HepG2 (cell line): ENCODE measurements around the gene ISG20L2. TPM values are rescaled to one million over a fixed set of nuclear protein-coding genes. Genes with fewer than 3 reads are reported as not detected.

ENCODE experiments used
- RAD21 ChIP-seq: fragments of 450-650 bp; formaldehyde crosslinking; IDR thresholded peaks from 2 replicates; pipeline ENCODE4 v1.5.0; 2020; ENCODE audit warnings: mild to moderate bottlenecking
- SMC3 ChIP-seq: IDR thresholded peaks from 2 replicates; pipeline ENCODE4 v1.6.1; 2011; ENCODE audit warnings: low read length, improper control_type of control experiment
- SP1 ChIP-seq, 2 experiments: fragments of 450-650 bp in 1 of 2; sonication (generic) in 1 of 2; formaldehyde crosslinking in 1 of 2; IDR thresholded peaks; 2 replicates each; pipeline versions ENCODE4 v1.4.0 to v1.6.1; 2016 to 2020; ENCODE audit warnings: missing genetic modification reagents in 1 of 2
- THAP11 ChIP-seq: IDR thresholded peaks from 2 replicates; pipeline ENCODE4 v1.6.1; 2016; ENCODE audit warnings: missing biosample characterization, missing genetic modification reagents
- ZFY ChIP-seq: sonication (generic); formaldehyde crosslinking; IDR thresholded peaks from 2 replicates; pipeline ENCODE4 v1.4.0; 2020; ENCODE audit warnings: missing genetic modification reagents
- ZNF777 ChIP-seq: sonication (generic); formaldehyde crosslinking; IDR thresholded peaks from 2 replicates; pipeline ENCODE4 v1.4.0; 2020; ENCODE audit warnings: missing genetic modification reagents
- polyA plus RNA-seq, 8 experiments: library from polyadenylated mRNA; depleted of rRNA in 3 of 8; stranded (reverse) in 7 of 8; unstranded in 1 of 8; fragments of >200 nt; fragmentation: Illumina TruSeq in 4 of 8; extraction: Trizol in 4 of 8; gene quantifications; 2 replicates each; pipeline versions ENCODE4 v1.2.1 to v1.2.3, GENCODE V29; 2011 to 2016; ENCODE audit warnings: low read depth in 4 of 8, missing spikeins in 1 of 8, mixed read lengths in 1 of 8; ENCODE audit not compliant: insufficient read depth in 1 of 8
- total RNA-seq, 5 experiments: library from RNA; depleted of rRNA; stranded (reverse); fragments of >200 nt; fragmentation: Illumina TruSeq; extraction: Trizol; gene quantifications; 2 replicates each; pipeline ENCODE4 v1.2.3, GENCODE V29; 2016; ENCODE audit warnings: low read depth in 1 of 5
- TF ChIP-seq, protein P1 (sequence below): sonication (generic); formaldehyde crosslinking; IDR thresholded peaks from 2 replicates; pipeline ENCODE4 v1.4.0; 2020; ENCODE audit warnings: mild to moderate bottlenecking, missing genetic modification reagents
- TF ChIP-seq, protein P2 (sequence below), 2 experiments: sonication (generic) in 1 of 2; formaldehyde crosslinking in 1 of 2; IDR thresholded peaks; 2 replicates each; pipeline versions ENCODE4 v1.4.0 to v1.6.1; 2018 to 2020; ENCODE audit warnings: missing genetic modification reagents in 2 of 2, borderline replicate concordance in 1 of 2, low read depth in 1 of 2, mild to moderate bottlenecking in 1 of 2, missing biosample characterization in 1 of 2
- TF ChIP-seq, protein P3 (sequence below): sonication (generic); formaldehyde crosslinking; IDR thresholded peaks from 2 replicates; pipeline ENCODE4 v1.5.1; 2020; ENCODE audit warnings: missing genetic modification reagents, mild to moderate bottlenecking, borderline replicate concordance
- TF ChIP-seq, protein P4 (sequence below): sonication (generic); formaldehyde crosslinking; IDR thresholded peaks from 2 replicates; pipeline ENCODE4 v1.4.0; 2020; ENCODE audit warnings: missing genetic modification reagents
- TF ChIP-seq, protein P5 (sequence below): sonication (generic); formaldehyde crosslinking; IDR thresholded peaks from 2 replicates; pipeline ENCODE4 v1.5.0; 2020; ENCODE audit warnings: mild to moderate bottlenecking, missing genetic modification reagents, moderate library complexity

Gene ISG20L2
- total and polyA plus RNA-seq, 2 of the 13 experiments (the other 11 are each of a cell fraction or from before 2014, with no cell fraction given) = 19.8 to 21.3 TPM

DNA sequence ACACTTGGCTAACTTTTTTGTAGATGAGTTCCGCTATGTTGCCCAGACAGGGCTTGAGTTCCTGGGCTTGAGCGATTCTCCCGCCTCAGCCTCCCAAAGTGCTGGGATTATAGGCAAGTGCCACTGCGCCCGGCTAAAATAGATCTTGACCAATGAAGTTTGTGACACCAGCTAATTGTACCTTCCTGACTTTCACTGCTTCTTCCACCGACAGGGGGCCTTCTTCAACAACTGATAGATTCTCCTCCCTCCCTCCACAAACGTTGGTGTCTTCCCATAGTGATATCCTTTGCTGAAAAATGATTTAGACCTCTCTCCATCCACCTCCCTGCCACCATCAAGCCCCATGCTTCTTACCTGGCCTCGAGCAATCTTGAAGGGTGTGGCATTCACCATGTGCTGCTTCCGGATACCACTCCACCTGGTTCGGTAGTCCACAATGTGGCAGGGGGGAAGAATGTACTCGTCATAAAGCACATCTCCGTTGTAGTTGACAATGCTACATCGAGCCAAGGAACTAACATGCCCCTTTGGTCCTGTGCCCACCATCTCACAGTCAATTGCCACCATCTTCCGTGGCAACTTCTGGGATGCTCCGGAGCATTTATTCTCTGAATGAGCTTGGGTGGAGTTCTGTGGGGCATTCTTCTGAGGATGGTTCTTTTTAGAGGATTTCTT, 1.9 kb downstream of the ISG20L2 start (continued):
- TF ChIP-seq, protein P1, sequence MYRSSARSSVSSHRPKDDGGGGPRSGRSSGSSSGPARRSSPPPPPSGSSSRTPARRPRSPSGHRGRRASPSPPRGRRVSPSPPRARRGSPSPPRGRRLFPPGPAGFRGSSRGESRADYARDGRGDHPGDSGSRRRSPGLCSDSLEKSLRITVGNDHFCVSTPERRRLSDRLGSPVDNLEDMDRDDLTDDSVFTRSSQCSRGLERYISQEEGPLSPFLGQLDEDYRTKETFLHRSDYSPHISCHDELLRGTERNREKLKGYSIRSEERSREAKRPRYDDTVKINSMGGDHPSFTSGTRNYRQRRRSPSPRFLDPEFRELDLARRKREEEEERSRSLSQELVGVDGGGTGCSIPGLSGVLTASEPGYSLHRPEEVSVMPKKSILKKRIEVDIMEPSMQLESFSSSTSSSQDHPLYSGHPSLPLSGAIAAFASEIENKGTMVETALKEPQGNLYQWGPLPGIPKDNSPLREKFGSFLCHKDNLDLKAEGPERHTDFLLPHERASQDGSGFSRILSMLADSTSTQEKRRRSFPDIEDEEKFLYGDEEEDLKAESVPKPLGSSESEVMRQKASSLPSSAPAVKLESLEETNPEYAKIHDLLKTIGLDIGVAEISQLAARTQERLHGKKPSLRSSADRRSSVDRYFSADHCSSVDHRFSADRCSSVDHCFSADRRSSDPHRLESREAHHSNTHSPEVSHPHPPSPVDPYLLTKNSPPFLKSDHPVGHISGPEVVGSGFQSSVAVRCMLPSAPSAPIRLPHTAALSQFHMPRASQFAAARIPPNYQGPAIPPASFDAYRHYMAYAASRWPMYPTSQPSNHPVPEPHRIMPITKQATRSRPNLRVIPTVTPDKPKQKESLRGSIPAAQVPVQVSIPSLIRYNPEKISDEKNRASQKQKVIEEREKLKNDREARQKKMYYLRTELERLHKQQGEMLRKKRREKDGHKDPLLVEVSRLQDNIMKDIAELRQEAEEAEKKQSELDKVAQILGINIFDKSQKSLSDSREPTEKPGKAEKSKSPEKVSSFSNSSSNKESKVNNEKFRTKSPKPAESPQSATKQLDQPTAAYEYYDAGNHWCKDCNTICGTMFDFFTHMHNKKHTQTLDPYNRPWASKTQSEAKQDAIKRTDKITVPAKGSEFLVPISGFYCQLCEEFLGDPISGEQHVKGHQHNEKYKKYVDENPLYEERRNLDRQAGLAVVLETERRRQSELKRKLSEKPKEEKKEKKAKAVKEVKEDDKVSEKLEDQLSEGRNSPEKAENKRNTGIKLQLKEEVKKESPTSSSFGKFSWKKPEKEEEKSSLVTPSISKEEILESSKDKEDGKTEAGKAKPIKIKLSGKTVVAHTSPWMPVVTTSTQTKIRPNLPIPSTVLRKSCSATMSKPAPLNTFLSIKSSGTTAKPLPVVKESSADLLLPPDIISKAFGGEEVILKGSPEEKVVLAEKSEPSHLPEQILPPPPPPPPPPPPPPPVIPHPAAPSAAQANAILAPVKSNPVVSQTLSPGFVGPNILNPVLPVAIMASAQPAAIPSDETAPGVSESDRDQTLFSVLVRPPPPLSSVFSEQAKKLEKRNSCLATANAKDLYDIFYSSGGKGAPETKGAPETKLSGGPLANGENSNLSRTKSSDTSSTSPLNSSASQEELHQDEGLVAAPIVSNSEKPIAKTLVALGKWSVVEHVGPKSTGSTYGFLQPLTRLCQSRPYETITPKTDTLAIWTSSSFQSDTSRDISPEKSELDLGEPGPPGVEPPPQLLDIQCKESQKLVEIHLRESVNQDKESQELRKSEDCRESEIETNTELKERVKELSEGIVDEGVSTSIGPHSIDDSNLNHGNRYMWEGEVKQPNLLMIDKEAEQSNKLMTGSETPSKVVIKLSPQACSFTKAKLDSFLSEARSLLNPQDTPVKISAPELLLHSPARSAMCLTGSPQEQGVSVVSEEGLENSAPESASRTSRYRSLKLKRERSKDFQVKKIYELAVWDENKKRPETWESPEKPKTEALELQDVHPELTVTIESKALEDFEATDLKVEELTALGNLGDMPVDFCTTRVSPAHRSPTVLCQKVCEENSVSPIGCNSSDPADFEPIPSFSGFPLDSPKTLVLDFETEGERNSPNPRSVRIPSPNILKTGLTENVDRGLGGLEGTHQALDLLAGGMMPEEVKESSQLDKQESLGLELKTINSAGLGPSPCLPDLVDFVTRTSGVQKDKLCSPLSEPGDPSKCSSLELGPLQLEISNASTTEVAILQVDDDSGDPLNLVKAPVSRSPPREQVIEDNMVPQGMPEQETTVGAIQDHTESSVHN (CRISPR knock-in tag) = 0 out of 2 replicates have a peak, but pooled peaks have one; percentile 65
- TF ChIP-seq ZNF777 (CRISPR knock-in tag) (0 out of 2 replicates have a peak, but pooled peaks have one; percentile 24), ZFY (CRISPR knock-in tag) (no peak), RAD21 (CRISPR knock-in tag) (peak; percentile 51; the same call in 1 of the 2 replicates), SP1 (IDR thresholded peaks at IDR 0.05) (no peak), SP1 (CRISPR knock-in tag; IDR thresholded peaks at IDR 0.05) (0 out of 2 replicates have a peak, but pooled peaks have one; percentile 12), SMC3 (peak; percentile 56; the same call in 1 of the 2 replicates), THAP11 (CRISPR knock-in tag) (peak; percentile 50; the same call in 1 of the 2 replicates)
- TF ChIP-seq, protein P2, sequence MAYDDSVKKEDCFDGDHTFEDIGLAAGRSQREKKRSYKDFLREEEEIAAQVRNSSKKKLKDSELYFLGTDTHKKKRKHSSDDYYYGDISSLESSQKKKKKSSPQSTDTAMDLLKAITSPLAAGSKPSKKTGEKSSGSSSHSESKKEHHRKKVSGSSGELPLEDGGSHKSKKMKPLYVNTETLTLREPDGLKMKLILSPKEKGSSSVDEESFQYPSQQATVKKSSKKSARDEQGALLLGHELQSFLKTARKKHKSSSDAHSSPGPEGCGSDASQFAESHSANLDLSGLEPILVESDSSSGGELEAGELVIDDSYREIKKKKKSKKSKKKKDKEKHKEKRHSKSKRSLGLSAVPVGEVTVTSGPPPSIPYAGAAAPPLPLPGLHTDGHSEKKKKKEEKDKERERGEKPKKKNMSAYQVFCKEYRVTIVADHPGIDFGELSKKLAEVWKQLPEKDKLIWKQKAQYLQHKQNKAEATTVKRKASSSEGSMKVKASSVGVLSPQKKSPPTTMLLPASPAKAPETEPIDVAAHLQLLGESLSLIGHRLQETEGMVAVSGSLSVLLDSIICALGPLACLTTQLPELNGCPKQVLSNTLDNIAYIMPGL (CRISPR knock-in tag; IDR thresholded peaks at IDR 0.05; ENCODE audit: borderline replicate concordance in 1 of 2, low read depth in 1 of 2) = peak in 1 of 2 experiments; percentile 71; a peak in 1 of 4 replicates
- TF ChIP-seq, protein P3, sequence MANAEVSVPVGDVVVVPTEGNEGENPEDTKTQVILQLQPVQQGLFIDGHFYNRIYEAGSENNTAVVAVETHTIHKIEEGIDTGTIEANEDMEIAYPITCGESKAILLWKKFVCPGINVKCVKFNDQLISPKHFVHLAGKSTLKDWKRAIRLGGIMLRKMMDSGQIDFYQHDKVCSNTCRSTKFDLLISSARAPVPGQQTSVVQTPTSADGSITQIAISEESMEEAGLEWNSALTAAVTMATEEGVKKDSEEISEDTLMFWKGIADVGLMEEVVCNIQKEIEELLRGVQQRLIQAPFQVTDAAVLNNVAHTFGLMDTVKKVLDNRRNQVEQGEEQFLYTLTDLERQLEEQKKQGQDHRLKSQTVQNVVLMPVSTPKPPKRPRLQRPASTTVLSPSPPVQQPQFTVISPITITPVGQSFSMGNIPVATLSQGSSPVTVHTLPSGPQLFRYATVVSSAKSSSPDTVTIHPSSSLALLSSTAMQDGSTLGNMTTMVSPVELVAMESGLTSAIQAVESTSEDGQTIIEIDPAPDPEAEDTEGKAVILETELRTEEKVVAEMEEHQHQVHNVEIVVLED (CRISPR knock-in tag) = no peak
- TF ChIP-seq, protein P4, sequence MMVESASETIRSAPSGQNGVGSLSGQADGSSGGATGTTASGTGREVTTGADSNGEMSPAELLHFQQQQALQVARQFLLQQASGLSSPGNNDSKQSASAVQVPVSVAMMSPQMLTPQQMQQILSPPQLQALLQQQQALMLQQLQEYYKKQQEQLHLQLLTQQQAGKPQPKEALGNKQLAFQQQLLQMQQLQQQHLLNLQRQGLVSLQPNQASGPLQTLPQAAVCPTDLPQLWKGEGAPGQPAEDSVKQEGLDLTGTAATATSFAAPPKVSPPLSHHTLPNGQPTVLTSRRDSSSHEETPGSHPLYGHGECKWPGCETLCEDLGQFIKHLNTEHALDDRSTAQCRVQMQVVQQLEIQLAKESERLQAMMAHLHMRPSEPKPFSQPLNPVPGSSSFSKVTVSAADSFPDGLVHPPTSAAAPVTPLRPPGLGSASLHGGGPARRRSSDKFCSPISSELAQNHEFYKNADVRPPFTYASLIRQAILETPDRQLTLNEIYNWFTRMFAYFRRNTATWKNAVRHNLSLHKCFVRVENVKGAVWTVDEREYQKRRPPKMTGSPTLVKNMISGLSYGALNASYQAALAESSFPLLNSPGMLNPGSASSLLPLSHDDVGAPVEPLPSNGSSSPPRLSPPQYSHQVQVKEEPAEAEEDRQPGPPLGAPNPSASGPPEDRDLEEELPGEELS (CRISPR knock-in tag) = 0 out of 2 replicates have a peak, but pooled peaks have one; percentile 26
- TF ChIP-seq, protein P5, sequence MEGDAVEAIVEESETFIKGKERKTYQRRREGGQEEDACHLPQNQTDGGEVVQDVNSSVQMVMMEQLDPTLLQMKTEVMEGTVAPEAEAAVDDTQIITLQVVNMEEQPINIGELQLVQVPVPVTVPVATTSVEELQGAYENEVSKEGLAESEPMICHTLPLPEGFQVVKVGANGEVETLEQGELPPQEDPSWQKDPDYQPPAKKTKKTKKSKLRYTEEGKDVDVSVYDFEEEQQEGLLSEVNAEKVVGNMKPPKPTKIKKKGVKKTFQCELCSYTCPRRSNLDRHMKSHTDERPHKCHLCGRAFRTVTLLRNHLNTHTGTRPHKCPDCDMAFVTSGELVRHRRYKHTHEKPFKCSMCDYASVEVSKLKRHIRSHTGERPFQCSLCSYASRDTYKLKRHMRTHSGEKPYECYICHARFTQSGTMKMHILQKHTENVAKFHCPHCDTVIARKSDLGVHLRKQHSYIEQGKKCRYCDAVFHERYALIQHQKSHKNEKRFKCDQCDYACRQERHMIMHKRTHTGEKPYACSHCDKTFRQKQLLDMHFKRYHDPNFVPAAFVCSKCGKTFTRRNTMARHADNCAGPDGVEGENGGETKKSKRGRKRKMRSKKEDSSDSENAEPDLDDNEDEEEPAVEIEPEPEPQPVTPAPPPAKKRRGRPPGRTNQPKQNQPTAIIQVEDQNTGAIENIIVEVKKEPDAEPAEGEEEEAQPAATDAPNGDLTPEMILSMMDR (CRISPR knock-in tag) = peak; percentile 80
